PC-9 (cell line): ENCODE measurements around the gene STYXL2.

ENCODE experiments used
- EZH2 ChIP-seq: fragments of 200-600 bp; sonication (generic); IDR thresholded peaks from 2 replicates; pipeline ENCODE4 v1.8.0; 2017; ENCODE audit warnings: antibody characterized with exemption, low read depth
- TF ChIP-seq, protein P1 (sequence below): fragments of 200-600 bp; sonication (generic); conservative IDR thresholded peaks from 2 replicates; pipeline ENCODE4 v1.6.1; 2017; ENCODE audit warnings: mixed run types, antibody characterized with exemption, mild to moderate bottlenecking, moderate library complexity

DNA sequence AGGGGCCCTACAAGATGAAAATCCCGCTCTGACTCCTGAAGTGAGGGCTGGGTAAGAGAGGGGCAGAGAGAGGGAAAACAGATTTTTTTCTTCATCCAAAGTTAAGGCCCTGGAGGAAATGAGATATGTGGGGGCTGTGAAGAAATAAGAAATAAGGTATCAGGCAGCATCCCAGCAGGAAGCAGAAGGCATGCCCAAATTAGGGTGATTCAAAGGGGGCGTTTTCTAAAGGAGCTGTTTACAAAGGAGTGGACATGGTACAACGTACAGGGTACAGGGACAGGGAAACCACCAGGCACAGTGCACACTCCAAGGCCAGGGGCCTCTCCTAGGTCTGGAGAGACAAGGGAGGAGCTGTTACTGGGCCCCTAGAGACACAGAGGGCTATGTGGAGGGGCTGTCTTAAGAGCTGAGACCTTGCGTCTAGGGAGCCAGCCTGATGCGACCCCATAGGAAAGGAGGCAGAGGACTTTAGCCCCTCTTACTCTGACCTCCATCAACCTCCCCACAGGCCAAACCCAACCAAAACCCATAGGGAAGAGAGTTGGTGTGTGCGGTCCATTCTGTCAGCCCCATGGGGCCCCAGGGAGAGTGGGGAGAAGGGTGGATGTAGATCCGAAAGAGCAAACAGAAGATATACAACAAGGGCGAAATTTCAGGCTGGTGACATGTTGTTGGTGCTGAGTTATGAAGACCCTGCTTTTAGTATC lies 38.6 kb downstream of the STYXL2 start:
- TF ChIP-seq, protein P1, sequence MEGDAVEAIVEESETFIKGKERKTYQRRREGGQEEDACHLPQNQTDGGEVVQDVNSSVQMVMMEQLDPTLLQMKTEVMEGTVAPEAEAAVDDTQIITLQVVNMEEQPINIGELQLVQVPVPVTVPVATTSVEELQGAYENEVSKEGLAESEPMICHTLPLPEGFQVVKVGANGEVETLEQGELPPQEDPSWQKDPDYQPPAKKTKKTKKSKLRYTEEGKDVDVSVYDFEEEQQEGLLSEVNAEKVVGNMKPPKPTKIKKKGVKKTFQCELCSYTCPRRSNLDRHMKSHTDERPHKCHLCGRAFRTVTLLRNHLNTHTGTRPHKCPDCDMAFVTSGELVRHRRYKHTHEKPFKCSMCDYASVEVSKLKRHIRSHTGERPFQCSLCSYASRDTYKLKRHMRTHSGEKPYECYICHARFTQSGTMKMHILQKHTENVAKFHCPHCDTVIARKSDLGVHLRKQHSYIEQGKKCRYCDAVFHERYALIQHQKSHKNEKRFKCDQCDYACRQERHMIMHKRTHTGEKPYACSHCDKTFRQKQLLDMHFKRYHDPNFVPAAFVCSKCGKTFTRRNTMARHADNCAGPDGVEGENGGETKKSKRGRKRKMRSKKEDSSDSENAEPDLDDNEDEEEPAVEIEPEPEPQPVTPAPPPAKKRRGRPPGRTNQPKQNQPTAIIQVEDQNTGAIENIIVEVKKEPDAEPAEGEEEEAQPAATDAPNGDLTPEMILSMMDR, result no peak
- no peak for TF ChIP-seq EZH2
